GM19395 (cell line): ENCODE results near the gene BRI3.

Source experiments
- ATAC-seq: cut with Tn5 transposase; IDR thresholded peaks from one replicate; pipeline ENCODE4 v1.9.1; 2021; ENCODE audit warnings: mild to moderate bottlenecking, moderate library complexity; ENCODE audit not compliant: unreplicated experiment

Gene BRI3

GRCh38 chr7:98286701-98287485, 5.4 kb downstream of the BRI3 start:
- ATAC-seq = no peak

- no peak for ATAC-seq
Observed at GRCh38 chr7:98287486-98287959, 6.0 kb downstream of the BRI3 start.

GRCh38 chr7:98288064-98288823, 6.8 kb downstream of the BRI3 start:
- ATAC-seq = no peak

- no peak for ATAC-seq
Observed at GRCh38 chr7:98289333-98289875, 7.9 kb downstream of the BRI3 start.

- ATAC-seq = no peak
Observed at GRCh38 chr7:98291717-98292116, 10.2 kb downstream of the BRI3 start.

GRCh38 chr7:98293265-98293664, 11.8 kb downstream of the BRI3 start:
- no peak for ATAC-seq

GRCh38 chr7:98293746-98294145, 12.3 kb downstream of the BRI3 start:
- no peak for ATAC-seq

GRCh38 chr7:98294326-98294725, 12.8 kb downstream of the BRI3 start:
- no peak for ATAC-seq

- ATAC-seq = no peak
Observed at GRCh38 chr7:98294798-98295382, 13.4 kb downstream of the BRI3 start.

- ATAC-seq = no peak
Observed at GRCh38 chr7:98295467-98296192, 14.1 kb downstream of the BRI3 start.

- no peak for ATAC-seq
Observed at GRCh38 chr7:98296833-98297232, 15.3 kb downstream of the BRI3 start.

GRCh38 chr7:98297626-98298286, 16.3 kb downstream of the BRI3 start:
- ATAC-seq = no peak

GRCh38 chr7:98300595-98301372, 19.3 kb downstream of the BRI3 start:
- no peak for ATAC-seq

- ATAC-seq = no peak
Observed at GRCh38 chr7:98301693-98302470, 20.4 kb downstream of the BRI3 start.

GRCh38 chr7:98303176-98303865, 21.8 kb downstream of the BRI3 start:
- ATAC-seq = no peak

- no peak for ATAC-seq
Observed at GRCh38 chr7:98303906-98304305, 22.4 kb downstream of the BRI3 start.

GRCh38 chr7:98305951-98306535, 24.6 kb downstream of the BRI3 start:
- no peak for ATAC-seq

GRCh38 chr7:98307971-98308466, 26.5 kb downstream of the BRI3 start:
- ATAC-seq = no peak
